ENCODE measurements around the gene RBBP5.

The RBBP5 gene

DNA sequence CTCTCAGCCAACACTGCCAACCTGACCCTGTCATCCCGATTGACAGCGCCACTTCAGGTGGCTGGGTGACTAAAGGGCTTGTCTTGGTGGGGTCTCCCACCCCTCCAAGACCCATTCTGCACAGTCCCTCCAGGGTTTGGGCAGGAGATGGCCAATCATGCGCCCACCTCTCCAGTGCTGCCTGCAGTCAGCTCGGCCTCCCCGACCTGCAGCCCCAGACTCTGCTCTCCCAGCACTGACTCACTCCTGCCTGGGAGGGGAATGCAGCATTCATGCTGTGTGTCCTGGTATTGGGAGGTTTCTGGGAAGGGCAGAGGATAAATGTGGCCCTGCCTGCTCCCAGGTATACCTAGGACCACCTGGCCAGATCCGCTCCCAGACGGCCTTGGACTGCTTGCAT lies 47.3 kb downstream of the RBBP5 start:
- DNase-seq (ENCODE audit: low spot score) (no peak), FAIRE-seq (no peak)

DNA sequence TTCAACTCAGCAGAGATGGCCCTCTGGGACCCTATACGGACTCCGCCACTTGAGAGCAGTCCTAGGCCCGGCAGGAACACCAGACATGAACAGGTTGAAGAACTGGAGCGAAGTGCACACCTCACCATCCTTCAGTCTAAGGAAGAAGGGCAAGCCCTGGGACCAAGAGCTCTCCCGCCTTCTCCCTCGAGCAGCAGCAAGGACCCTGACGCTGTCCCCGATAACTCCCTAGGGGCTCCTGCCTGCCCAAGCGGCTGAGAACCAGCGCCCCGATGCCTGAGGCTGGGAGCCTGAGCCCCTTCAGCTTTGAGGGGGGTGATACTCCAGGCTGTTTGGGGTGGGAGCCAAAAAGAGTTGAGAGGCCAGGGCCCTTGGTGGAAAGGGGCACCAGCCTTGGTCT lies 47.7 kb downstream of the RBBP5 start:
- no peak for FAIRE-seq
- no peak for DNase-seq (ENCODE audit: low spot score)

DNA sequence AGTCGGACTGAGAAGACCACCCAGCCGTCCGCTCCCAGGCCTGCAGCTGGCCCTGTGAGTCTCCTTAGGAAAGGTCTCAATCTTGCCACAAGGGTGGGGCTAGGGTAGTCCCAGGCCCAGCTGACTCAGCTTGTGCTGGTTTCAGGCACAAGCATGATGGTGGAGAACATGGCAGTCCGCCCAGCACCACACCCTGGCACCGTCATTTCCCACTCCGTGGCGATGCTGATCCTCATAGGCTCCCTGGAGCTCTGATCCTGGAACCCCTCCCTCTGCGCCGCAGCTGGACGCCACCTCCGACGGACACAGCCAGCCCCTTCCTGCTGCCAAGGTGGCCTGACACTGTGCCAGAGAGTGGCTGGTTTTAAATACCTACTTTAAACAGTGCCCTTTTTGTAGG lies 48.3 kb downstream of the RBBP5 start:
- DNase-seq (ENCODE audit: low spot score) (no peak), FAIRE-seq (no peak)

DNA sequence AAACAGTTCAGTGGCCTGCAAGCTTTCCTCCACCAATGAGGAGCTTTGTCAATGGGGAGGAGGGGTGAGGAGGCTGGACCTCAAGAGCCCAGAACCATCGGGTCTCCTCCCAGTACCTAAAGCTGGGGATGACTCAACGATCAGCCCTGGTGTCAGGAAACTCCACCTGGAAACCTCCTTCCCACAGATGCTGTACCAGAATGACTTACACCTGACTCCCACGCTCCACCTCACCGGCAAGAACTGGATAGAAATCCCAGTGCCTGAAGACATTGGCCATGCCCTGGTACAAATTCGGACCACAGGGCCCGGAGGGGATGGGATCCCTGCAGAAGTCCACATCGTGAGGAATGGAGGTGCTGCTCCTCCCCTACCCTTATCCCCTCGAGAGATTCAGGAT lies 48.9 kb downstream of the RBBP5 start:
- no peak for DNase-seq (ENCODE audit: low spot score)
- no peak for FAIRE-seq

DNA sequence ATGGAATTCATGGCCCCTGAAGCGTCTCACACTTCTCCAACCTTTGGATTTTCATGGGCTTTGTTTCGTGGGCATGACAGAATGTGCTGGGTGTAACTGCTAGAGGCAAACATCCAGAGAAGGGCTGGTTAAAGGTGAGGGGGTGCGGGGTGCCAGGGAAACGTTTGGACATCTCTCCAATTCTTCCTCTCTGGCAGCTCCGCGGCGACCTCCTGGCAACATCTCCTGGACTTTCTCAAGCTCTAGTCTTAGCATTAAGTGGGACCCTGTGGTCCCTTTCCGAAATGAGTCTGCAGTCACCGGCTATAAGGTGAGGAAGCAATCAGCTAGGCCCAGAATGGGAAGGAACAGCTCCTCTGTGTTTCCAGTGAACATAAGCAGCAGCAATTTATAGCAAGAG lies 49.5 kb downstream of the RBBP5 start:
- DNase-seq (ENCODE audit: low spot score) (no peak), FAIRE-seq (no peak)

DNA sequence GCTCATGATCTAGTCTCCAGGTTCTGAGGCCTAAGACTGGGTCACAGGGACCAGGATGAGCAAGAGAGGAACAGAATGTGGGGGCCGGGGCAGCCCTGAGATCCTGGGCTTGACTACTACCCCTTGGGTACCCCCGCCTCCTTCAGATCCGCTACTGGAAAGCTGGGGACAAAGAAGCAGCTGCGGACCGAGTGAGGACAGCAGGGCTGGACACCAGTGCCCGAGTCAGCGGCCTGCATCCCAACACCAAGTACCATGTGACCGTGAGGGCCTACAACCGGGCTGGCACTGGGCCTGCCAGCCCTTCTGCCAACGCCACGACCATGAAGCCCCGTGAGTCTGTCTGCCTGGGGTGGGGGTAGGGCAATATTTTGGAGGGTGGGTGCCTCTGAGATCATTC lies 50.0 kb downstream of the RBBP5 start:
- FAIRE-seq (no peak), DNase-seq (ENCODE audit: low spot score) (no peak)

DNA sequence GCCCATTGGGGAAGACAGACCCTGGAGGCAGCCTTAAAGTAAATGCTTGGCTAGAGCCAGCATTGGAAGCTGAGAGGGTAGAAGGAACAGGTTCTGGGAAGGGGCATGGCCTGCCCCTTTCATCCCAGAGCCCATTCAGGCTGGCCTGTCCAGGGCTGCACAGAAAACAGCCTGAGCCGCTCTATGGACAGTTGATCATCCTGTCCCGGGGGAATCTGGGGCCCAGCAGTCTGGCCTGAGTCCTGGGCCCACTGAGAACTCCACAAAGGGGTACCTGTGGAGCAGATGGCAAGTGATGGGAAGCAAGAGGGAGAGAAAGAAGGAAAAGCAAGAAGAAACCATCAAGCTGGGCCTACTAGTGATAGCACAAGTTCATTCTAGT lies 50.8 kb downstream of the RBBP5 start:
- no peak for FAIRE-seq
- DNase-seq (ENCODE audit: low spot score) = no peak

DNA sequence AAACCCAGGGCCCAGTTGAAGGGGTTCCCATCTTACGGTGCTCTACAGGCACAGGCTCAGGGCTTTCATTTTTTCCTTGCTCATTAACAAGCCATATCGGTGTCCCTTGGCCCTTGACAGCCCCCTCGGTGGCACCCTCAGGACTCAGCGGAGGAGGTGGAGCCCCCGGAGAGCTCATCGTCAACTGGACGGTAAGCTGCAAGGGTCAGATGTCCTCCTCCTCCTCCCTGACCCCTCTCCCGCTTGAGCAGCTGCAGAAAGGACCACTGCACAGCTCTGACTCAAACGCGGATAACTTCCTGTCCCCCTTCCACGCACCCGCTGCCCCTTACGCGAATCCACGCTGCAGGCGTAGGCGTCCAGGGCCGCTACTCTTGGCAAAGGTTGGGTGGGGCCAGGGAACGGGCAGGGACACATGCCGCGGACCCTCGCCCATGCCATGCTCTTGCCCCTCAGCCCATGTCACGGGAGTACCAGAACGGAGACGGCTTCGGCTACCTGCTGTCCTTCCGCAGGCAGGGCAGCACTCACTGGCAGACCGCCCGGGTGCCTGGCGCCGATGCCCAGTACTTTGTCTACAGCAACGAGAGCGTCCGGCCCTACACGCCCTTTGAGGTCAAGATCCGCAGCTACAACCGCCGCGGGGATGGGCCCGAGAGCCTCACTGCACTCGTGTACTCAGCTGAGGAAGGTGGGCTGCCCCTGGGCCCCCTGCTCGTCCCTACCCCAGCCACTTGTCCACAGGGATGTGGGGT lies 52.2 kb downstream of the RBBP5 start:
- FAIRE-seq = no peak
- DNase-seq (ENCODE audit: low spot score) = no peak

DNA sequence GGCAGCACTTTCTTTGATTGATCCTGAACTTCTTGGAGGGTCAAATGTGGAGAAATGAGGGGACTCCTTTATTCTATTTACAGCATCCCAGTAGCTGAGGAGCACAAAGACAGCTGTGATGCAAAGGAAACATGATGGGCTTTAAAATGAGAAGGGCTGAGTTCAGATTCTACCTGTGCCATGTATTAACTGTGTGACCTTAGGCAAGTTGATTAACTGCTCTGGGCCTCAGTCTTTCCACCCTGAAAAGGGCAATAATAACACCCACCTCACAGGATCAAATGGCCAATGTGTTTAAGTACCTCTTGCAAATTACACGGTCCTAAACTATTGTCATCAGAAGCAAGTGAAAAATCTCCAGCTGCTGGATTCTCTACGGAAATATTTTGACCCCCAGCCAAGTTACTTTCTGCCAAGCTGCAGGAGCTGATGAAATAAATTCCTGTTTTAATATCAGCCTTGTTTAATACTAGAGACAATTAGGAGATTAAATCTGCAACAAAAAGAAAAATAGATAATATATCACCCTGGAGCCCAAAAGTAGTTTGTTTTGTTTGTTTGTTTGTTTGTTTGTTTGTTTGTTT lies 53.2 kb downstream of the RBBP5 start:
- FAIRE-seq (no peak), DNase-seq (ENCODE audit: low spot score) (no peak)

DNA sequence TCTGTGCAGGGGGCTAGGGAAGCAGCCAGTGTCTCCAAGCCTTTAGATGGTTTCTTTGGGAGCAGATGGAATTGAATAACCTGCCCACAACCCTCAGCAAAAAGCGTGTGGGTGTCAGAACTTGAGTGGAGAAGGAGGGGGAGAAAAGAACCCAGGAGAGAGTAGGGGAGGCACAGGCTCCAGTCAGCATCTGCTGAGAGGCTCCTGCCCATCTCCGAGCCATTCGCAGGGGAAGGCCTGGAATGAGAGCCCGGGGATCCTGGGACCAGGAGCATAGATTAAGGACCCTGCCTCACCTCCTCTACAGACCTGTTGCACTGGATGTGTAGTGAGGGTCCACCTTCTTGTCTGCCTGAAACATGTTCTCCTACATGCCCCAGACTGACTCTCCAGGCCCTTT lies 53.8 kb downstream of the RBBP5 start:
- FAIRE-seq = no peak
- DNase-seq (ENCODE audit: low spot score) = no peak

DNA sequence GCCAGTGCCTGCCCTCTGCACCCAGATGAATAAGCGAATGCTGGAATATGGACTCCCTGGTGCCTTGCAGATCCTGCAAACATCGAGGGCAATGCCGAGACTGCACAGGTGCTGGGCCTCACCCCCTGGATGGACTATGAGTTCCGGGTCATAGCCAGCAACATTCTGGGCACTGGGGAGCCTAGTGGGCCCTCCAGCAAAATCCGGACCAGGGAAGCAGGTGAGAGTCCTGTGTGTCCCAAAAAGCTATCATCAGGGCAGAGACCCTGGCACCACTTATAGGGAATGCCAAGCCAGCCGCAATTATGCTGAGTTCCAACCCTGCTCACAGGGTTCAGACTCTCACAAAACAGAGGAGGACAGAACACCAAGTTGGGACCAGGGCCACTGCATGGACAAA lies 54.7 kb downstream of the RBBP5 start:
- DNase-seq (ENCODE audit: low spot score) = no peak
- no peak for FAIRE-seq

DNA sequence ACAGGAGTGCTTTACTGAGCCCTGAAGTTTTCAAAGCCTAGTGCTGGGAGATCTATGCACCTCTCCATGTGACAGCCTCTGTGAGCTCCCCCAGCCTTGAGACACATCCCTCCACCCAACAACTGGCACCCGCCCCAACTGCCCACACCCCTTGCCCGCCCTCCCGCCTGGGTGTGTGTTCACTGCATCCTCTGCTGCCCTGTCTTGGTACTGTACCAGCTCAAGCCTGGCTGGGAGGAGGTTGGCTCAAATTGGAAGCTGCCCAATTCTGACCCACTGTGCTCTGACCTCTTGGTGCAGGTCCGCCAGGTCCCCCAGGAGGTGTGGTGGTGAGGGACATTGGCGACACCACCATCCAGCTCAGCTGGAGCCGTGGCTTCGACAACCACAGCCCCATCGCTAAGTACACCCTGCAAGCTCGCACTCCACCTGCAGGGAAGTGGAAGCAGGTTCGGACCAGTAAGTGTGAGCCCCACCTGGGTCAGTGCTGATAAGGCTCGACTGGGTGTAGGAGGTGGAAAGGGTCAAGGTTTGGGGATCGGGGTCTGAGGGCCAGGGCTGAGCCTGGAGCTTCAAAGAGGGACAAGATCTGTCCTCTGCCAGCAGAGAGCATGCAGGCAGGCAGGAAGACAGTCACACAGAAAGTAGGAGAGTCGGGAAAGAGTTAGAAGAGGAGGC lies 55.5 kb downstream of the RBBP5 start:
- no peak for DNase-seq (ENCODE audit: low spot score)
- FAIRE-seq = no peak

DNA sequence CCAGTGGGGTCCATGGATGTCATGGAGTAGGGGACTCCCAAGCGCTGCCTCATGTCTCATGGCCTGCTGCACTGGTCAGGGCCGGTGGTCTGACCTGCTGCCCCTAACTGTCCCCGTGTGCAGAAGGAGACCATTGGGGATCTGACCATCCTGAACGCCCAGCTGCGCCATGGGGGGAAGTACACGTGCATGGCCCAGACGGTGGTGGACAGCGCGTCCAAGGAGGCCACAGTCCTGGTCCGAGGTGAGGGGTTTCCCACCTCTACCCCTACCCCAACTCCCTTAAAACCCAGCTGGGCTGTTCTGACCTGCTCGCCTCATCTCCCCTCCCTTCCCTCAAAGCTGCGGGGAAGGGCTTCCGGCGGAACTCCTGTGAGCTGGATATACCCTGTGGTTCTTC lies 56.1 kb downstream of the RBBP5 start:
- FAIRE-seq (no peak), DNase-seq (ENCODE audit: low spot score) (no peak)

DNA sequence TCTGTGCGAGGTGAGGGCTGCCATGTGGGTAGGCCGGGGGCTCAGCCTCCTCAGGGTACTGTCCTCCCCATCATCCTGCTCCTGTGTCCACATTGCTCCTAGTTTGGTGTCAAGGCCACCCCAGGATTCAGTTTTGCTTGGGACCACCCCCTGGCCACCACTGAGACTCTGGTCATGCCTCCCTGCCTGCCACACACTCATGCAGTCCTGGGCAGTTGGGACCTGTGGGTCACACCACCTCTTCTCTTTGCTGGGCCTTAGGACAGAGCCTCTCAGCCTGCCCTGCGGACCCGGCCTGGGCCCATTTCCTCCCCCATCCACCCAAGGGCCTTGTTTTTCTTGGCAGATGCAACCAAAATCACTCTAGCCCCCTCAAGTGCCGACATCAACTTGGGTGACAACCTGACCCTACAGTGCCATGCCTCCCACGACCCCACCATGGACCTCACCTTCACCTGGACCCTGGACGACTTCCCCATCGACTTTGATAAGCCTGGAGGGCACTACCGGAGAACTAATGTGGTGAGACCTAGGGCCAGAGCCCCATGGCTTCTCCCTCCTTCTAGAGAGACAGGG lies 56.9 kb downstream of the RBBP5 start:
- FAIRE-seq (no peak), DNase-seq (ENCODE audit: low spot score) (no peak)

DNA sequence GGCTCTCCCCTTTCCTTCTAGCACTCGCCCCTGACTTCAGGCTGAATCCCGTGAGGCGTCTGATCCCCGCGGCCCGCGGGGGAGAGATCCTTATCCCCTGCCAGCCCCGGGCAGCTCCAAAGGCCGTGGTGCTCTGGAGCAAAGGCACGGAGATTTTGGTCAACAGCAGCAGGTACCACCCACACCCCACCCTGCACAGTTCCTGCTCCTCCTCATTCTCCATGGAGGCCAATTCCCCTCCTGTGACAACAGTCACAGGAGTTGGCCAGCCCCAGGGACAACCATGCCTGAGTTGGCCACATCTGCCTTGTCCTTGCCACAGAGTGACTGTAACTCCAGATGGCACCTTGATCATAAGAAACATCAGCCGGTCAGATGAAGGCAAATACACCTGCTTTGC lies 57.5 kb downstream of the RBBP5 start:
- no peak for DNase-seq (ENCODE audit: low spot score)
- no peak for FAIRE-seq

DNA sequence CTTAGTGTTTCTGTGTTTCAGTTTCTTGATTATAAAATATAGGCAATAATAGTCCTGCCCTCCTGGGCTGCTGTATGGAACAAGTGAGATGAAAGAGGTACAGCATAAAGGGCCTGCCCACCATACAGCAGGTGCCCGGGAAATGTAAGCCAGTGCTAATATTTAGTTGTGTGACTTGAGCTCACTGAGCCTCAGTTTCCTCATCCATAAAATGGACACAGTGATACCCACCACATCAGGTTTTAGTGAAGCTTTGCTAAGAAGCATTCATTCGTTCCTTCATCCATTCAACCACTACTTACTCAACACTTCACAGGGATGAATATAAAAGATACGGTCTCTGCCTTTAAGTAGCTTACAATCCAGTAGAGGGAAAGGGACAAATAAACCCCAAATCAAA lies 58.9 kb downstream of the RBBP5 start:
- no peak for DNase-seq (ENCODE audit: low spot score)
- FAIRE-seq = no peak

DNA sequence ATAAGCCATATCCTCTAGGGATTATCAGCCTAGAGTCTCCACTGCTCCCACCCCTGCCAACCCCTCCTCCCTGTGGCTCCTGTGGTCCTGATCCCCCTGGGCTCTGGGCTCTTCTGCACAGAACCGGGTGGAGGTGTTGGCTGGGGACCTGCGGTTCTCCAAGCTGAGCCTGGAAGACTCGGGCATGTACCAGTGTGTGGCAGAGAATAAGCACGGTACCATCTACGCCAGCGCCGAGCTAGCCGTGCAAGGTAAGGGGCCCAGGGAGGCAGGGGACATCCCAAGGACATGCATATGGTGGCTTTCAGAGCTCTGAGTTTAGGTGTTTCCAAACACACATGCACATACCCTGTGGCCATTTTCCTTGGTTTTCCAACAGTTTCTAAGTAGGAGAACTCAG lies 59.5 kb downstream of the RBBP5 start:
- FAIRE-seq = no peak

DNA sequence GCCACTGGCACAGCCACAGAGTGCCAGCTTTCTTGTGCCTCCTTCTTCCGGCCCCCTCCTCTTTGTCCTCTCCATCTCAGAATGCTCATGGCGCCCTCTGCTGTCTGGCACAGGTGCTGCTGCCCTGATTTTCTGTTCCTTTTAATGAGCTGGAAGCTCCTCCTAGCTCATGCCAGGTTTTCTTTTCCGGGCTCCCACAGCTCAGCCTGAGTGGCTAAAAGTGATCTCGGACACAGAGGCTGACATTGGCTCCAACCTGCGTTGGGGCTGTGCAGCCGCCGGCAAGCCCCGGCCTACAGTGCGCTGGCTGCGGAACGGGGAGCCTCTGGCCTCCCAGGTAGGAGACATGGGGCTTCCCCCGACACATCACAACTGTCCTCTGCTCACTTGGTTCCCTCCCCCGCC lies 60.1 kb downstream of the RBBP5 start:
- FAIRE-seq (no peak), DNase-seq (ENCODE audit: low spot score) (peak; percentile 50)

More for the DNA sequence above, 59.5 kb downstream of the RBBP5 start:
- DNase-seq (ENCODE audit: low spot score) = no peak

DNA sequence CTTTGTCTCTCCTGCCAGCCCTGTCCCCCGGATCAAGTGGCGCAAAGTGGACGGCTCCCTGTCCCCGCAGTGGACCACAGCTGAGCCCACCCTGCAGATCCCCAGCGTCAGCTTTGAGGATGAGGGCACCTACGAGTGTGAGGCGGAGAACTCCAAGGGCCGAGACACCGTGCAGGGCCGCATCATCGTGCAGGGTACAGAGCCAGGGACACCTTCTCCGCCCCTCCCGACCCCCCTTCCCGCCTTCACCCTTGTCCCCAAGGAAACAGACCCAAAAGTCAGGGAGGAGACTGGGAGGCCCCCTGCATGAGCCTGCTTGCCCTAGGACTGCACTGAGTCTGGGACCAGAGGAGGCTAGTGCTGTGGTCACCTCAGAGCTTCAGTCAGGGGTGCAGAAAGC lies 60.6 kb downstream of the RBBP5 start:
- FAIRE-seq = no peak

DNA sequence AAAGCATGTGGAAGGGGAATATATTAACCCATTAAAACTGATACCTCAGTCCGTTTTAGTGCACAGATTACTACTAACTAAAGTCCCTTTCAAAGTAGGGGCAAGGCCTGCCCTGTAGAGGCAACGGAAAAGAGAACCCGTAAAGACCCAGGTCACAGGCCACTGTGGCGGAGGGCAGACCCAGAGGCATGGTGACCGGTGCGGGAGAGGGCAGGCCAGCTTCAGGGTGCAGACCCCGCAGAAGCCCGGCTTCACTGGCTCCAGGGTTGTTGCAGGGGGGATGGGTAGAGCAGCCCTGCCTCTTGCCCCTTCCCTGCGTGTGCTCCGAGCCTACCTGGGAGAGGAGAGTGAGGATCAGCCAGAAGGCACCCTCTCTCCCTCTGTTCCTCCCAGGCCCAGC lies 61.0 kb downstream of the RBBP5 start:
- no peak for DNase-seq (ENCODE audit: low spot score)
- FAIRE-seq = no peak

More for the DNA sequence above, 60.6 kb downstream of the RBBP5 start:
- DNase-seq (ENCODE audit: low spot score) = no peak

DNA sequence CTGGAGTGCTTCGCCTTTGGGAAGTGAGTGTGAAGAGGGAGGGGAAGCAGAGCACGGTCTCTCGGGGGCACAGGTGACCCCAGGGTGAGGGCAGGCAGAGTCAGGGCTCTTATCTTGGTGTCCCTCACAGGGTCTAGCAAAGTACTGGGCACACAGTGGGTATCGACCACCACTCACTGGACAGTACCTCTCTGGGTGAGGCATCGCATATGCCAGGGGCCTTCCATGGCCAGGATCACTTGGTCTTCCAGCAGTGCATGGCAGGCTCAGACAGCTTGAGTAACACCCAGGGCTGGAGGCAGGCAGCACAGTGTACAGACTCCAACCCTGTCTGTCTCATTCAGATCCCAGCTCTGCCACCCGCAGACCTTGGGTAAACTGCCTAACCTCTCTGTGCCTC lies 62.1 kb downstream of the RBBP5 start:
- DNase-seq (ENCODE audit: low spot score) (no peak), FAIRE-seq (no peak)

DNA sequence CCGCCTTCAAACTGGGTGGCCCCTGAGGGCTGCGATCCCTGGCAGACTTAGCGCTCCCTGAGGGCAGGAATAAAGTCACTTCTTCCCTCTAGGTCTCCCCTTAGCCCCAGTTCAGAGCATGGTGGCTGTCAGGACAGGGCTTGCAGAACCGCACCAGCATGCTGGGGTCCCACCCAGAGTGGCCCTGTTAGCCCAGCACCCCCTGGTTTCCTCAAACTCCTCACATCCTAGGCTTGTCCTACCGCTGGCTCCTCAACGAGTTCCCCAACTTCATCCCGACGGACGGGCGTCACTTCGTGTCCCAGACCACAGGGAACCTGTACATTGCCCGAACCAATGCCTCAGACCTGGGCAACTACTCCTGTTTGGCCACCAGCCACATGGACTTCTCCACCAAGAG lies 62.9 kb downstream of the RBBP5 start:
- no peak for DNase-seq (ENCODE audit: low spot score)
- FAIRE-seq = no peak

All from RCC 7860 (cell line).